CD4-positive, alpha-beta T cell treated with Interleukin-4 for 4 hours (primary cell): ENCODE results near the gene FBXW5.

ENCODE experiments used
- DNase-seq: peaks from one replicate; pipeline ENCODE4 v3.0.0-alpha.2; 2020

FBXW5 gene

GRCh38 chr9:136907011-136907914 lies 37.3 kb downstream of the FBXW5 start:
- DNase-seq, result no peak

- no peak for DNase-seq
These were observed 38.3 kb downstream of the FBXW5 start for GRCh38 chr9:136906266-136906665.

GRCh38 chr9:136903041-136903554 lies 41.4 kb downstream of the FBXW5 start:
- peak; percentile 47 for DNase-seq

GRCh38 chr9:136902259-136902821 lies 42.2 kb downstream of the FBXW5 start:
- peak; percentile 95 for DNase-seq

- DNase-seq, result peak; percentile 84
These were observed 42.9 kb downstream of the FBXW5 start for GRCh38 chr9:136901516-136902258.

- no peak for DNase-seq
These were observed 43.5 kb downstream of the FBXW5 start for GRCh38 chr9:136900988-136901515.

GRCh38 chr9:136900556-136900955 lies 44.0 kb downstream of the FBXW5 start:
- DNase-seq, result no peak

GRCh38 chr9:136899196-136899595 lies 45.3 kb downstream of the FBXW5 start:
- DNase-seq, result no peak

GRCh38 chr9:136898483-136899100 lies 45.9 kb downstream of the FBXW5 start:
- no peak for DNase-seq

GRCh38 chr9:136896027-136896426 lies 48.5 kb downstream of the FBXW5 start:
- DNase-seq, result no peak

GRCh38 chr9:136890661-136891060 lies 53.9 kb downstream of the FBXW5 start:
- DNase-seq, result no peak
